HuH-7.5 (cell line): Measurements from ENCODE around the gene CNTNAP2.
A peak's percentile ranks its signal among the peaks of the same experiment; 100 is the strongest.

Experiments used
- DNase-seq: peaks from one replicate; pipeline ENCODE4 v3.0.0; 2011; ENCODE audit warnings: low spot score

Gene CNTNAP2

GRCh38 chr7:148105853-148106252, 1989.3 kb downstream of the CNTNAP2 start:
- no peak for DNase-seq

GRCh38 chr7:148107443-148108127, 1991.0 kb downstream of the CNTNAP2 start:
- no peak for DNase-seq

DNA sequence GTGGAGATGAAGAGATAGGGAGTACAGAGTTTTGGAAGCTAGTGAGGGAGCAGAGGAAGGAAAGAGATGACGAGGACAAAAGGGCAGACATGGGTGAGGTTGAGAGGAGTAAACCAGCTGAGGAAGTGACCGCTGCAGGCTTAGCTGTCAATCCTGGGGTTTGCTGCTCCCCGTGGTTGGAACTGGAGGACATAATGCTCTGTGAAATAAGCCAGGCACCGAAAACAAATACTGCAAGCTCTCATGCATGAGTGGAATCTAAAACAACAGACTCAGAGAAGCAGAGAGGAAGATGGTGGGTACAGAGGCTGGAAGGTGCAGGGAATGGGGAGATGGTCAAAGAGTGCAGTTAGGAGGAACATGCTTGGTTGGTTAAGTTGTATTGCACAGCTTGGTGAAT, 1991.8 kb downstream of the CNTNAP2 start:
- no peak for DNase-seq

DNA sequence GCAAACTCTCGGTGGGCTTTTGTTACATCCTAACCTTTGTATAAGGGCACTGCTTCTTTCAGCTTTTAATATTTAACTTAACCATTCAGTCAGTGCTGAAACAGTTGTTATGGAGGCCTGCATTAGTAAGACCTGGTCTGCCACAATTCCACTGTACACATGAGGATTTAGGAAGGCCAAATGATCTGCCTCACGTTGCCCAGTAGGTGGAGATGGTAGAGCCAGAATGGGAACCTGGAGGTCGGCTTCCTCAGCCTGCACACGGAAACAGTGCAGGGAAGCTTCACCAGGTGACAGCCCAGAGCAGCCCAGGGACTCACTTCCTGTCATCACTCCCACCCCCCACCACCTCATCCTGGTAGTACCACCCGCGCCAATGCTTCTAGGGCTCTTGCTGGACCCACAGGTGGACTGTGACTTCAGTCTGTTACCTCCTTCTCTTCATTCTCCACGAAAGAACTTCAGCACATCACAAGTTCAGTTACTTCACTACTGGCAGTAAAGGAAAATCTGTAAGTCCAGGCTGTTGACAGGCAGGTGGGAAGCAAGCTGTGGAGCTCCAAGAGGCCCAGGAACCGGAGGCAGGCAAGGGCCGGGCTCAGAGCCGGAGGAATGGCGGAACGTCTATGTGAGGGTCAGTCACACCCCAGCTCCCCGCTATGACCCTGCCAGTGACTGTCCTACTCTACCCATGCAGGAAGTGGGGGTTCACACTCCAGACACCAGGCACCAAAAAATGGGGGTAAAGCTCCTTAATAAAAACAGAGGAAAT, 1993.7 kb downstream of the CNTNAP2 start:
- DNase-seq, result no peak

DNA sequence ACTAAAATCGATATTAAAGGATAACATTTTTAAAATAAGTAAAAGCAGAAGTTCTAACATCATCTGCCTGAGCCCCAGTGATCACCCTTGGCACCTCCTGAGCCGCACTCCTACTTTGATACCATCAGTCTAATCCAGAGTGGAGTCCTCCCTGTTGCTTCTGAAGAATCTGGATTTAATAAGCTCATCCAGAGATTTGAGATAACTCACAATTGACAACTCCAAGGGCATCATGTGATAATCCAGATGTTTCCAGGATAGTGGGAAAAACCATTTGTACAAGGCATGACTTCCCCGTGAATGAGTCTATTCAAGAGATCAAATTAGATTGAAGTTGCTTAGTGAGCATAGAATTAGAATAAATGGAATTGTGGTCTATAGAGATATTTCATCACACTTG, 1998.2 kb downstream of the CNTNAP2 start:
- DNase-seq, result no peak

DNA sequence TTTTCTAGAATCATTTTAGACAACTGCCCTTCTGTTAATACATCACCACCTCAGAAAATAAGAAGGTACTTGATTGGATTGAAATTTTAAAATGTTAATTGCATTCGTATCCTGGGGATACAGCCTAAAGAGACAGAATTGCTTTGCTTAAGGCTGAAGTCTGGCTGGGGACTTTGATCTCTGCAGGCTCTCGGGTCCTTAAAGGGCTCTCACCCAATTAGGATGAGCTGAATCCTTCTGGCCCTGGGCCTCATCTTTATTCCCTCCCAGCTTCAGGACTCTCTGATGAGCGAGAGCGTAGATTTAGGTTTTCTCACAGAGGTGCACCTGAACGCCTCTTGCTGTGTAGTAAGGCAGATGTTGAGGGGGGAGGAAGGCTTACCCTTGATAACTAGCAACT, 1998.7 kb downstream of the CNTNAP2 start:
- DNase-seq, result no peak

DNA sequence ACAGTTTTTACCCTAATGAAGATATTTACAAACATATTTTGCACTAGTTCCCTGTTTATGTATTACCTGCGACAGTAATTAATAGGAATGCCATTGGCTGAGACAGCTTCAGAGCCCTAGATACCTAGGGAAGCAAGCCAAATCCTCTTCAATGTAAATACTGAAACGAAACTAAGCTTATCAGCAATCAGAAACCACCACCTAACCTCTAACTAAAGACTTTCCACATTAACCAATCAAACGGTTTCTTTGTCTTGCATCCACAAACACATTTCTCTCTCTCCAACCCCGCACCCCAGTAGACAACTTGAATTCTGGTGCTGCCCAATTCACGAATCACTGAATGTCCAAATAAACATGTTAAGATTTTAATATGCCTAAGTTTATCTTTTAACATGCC, 1999.6 kb downstream of the CNTNAP2 start:
- DNase-seq, result no peak

DNA sequence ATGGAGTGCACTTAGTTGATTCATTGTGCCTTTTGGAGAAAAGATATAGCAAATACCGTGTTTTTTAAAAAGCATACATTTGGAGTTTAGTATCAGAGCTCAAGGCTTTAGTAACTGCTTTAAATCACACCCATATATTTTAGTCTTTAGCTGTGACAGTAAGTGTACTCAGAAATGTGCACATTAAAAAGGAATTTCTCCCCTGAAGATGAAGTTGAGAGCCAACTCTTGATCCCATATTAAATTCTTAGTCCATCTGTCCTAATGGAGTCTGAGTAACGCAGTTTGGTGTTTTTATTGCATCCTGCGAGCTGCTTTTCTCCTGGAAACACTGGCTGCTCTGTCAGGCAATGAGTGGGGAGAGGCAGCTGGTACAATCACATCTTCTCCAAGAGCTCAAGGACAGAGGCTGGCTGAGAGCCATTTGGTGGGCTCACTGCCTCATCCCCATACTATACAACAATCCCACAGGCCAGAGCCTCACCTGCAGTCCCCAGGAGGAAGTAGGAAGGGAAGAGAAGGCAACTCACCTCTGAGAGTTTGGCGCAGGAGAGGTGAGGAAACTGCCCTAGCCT, 2000.3 kb downstream of the CNTNAP2 start:
- DNase-seq, result no peak

GRCh38 chr7:148118371-148118770, 2001.8 kb downstream of the CNTNAP2 start:
- DNase-seq, result no peak

DNA sequence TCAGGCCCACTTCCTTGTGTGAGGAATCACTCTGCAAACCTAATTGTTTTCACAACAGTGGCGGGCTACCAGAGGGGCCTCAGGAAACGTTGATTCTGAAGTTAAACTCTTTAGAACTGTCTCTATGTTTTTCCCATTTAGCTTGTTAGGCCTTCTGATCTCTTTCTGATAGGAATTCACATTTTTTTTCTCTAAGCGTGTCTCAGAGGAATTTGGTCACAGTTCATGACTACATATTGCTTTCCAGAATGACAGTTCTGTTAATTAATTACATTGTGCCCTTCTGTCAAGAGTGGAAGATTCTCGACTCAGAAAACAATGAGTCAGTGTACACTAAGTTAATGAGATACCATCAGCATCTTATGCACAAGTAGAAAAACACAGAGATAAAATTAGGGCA, 2004.8 kb downstream of the CNTNAP2 start:
- DNase-seq, result no peak

DNA sequence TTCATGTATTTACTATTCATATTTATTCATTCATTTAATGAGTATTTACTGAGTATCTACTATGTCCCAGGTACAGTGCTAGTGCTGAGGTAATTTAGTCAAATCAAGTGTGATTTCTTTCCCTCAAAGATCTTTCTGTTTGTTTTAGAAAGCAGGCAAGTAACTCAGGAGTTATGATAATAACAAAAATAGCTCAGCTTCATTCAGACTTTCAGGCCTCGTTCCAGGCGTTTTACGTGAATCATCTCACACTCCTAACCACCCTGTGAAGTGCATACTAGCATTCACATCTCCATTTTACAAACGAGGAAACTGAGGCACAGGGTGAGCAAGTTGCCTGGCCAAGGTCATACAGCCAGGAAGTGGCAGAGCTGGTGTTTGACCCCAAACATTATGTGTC, 2005.2 kb downstream of the CNTNAP2 start:
- DNase-seq, result no peak

DNA sequence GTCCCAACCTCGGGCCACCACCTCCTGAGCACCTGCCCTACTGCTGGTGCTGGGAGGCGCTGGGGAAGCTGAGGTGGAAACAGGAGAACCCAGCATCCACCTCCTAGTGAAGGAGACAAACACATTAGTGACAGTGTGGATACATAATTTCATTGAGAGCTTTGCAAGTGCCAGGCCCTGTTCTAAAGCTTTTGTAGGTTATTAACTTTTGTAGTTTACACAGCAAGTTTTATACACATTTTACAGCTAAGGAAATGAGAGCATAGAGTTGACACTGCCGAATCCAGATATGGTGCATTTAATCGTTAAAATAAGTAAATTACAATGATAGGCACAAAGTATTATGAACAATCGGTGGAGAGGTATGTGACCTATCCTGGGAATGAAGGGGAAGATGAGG, 2007.9 kb downstream of the CNTNAP2 start:
- no peak for DNase-seq

DNA sequence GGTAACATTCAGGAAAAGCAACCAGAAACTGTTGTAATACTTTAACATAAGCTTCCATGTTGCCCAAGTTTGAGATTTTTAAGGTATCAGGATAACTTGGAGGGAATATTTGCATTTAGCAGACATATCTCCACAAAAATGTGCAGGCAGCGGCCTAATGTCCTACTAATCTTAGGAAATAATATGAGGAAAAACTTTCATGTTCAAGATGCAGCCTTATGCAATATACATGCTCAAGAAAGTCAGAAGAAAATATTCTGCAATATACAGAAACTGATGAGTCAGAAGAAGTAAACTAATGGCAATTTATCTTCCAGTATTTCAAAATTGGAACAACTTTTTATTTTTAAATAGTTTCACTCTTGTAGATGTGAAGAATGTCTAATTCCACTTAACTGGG, 2010.8 kb downstream of the CNTNAP2 start:
- no peak for DNase-seq

GRCh38 chr7:148129023-148129422, 2012.4 kb downstream of the CNTNAP2 start:
- DNase-seq, result no peak

GRCh38 chr7:148135116-148135515, 2018.5 kb downstream of the CNTNAP2 start:
- no peak for DNase-seq

- DNase-seq, result no peak
These were observed 2019.4 kb downstream of the CNTNAP2 start for GRCh38 chr7:148135997-148136396.

DNA sequence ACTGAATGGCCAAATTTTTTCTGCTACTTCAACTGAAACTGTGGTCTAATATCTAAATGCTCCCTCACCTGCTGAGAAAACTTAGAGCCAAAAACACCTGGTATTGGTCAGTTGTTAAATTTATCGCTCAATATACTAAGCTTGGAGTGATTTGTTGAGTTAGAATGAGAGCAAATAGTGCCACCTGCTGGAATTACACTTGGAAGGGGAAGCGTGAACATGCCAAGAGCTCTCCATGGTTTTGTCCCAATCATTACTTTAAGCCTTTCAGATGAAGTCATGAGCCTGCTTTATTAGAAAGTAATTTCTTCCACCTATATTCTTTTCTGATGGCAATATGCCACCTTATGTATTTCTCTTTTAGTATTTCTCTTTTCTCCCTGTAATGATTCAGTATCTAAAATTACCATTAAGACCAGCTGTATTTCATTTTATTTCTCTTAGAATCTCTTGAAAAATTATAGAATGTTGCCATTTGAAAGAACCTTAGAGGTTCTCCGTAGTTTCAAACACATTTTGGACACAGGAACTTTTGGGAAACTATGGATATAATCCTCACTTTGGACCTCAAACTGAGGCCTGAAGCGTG, 2026.2 kb downstream of the CNTNAP2 start:
- DNase-seq, result peak; percentile 10

DNA sequence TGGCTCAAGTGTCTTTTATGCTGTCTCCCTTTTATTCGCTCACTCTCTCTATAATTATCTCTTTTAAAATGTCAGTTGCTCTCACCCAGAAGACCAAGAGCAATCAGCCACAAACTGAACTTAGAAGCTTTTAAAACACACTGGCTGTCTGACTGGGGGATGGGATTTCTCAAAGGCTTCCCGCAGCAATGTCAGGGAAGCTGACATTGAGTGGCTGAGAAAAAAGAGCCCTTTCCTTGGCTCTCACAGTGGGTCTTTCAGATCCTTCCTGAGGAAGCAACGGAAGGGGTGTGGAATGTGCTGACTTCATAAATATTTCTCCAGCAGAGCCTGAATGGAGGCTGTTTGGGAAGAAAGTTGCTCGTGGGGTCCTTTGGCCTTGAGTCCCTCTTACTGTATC, 2028.2 kb downstream of the CNTNAP2 start:
- no peak for DNase-seq

DNA sequence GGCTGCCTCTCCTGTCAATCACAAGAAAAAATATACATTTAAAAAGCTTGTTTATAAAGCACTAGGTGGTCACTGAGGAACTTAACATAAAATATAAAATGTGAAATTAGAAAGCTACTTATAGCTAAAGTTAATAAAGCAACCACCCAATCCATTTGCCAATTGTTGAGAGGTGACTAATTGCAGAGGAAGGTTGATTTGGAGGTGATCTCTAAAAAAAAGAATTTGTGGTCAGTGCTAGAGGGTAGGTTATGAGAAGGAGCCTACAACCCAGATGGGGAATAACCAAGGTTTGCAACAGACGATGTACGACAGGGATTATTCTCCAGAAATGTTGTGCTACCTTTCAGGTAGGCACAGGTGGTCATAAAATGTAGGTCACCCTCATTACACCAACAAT, 2029.7 kb downstream of the CNTNAP2 start:
- no peak for DNase-seq

- DNase-seq, result no peak
These were observed 2030.8 kb downstream of the CNTNAP2 start for GRCh38 chr7:148147438-148147837.

DNA sequence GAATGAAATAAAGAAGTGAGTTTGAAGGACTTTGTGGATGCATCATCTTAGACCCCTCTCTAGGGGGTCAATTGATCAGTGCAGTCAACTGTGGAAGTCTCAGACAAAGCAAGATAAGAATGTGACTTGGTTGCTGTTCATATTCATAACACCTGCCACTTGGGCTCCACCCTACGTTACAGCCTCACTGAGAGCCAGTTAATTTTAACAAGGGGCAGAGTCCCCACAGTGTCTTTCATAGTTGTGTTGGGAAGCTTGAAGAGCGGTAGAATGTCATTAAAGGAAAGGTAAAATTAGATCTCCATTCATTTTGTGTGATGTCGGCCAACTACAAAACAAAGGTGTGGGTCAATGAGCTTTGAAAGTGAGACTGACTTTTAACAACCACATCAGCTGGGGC, 2031.9 kb downstream of the CNTNAP2 start:
- no peak for DNase-seq

- DNase-seq, result no peak
These were observed 2033.1 kb downstream of the CNTNAP2 start for GRCh38 chr7:148149730-148150129.

- DNase-seq, result no peak
These were observed 2035.2 kb downstream of the CNTNAP2 start for GRCh38 chr7:148151778-148152177.
